Loucy (cell line): Measurements from ENCODE around the gene GTF2E1.

ENCODE experiments used
- H2AFZ ChIP-seq: fragments of 200-600 bp; sonication (generic); 2 replicates; pipeline ENCODE4 v1.6.0; 2016; ENCODE audit warnings: antibody characterized with exemption, mild to moderate bottlenecking, low read length, moderate library complexity
- H3F3A ChIP-seq: fragments of 200-600 bp; 2 replicates; pipeline ENCODE4 v1.6.0; 2016; ENCODE audit warnings: antibody characterized with exemption, low read depth, mild to moderate bottlenecking
- H3K27me3 ChIP-seq: fragments of 200-600 bp; sonication (generic); 2 replicates; pipeline ENCODE4 v1.6.1; 2014; ENCODE audit warnings: low read length, mild to moderate bottlenecking; ENCODE audit not compliant: insufficient read depth, poor library complexity, severe bottlenecking
- H3K36me3 ChIP-seq: fragments of 200-600 bp; sonication (generic); 2 replicates; pipeline ENCODE4 v1.6.1; 2016; ENCODE audit warnings: low read length; ENCODE audit not compliant: insufficient read depth
- H3K4me1 ChIP-seq: fragments of 200-600 bp; sonication (generic); 2 replicates; pipeline ENCODE4 v1.5.1; 2014; ENCODE audit warnings: low read length, mild to moderate bottlenecking; ENCODE audit not compliant: insufficient read depth, poor library complexity, severe bottlenecking
- H3K4me2 ChIP-seq: fragments of 200-600 bp; sonication (generic); 2 replicates; pipeline ENCODE4 v1.6.0; 2014; ENCODE audit warnings: antibody characterized with exemption, low read length, low read depth, mild to moderate bottlenecking; ENCODE audit not compliant: poor library complexity, severe bottlenecking
- H3K4me3 ChIP-seq: fragments of 200-600 bp; sonication (generic); 2 replicates; pipeline ENCODE4 v1.5.1; 2014; ENCODE audit warnings: low read length, mild to moderate bottlenecking, mixed read lengths; ENCODE audit not compliant: poor library complexity, severe bottlenecking
- H3K79me2 ChIP-seq: fragments of 200-600 bp; sonication (generic); 2 replicates; pipeline ENCODE4 v1.6.1; 2014; ENCODE audit warnings: low read length; ENCODE audit not compliant: insufficient read depth
- H3K9ac ChIP-seq: fragments of 200-600 bp; sonication (generic); 2 replicates; pipeline ENCODE4 v1.6.0; 2014; ENCODE audit warnings: mild to moderate bottlenecking, low read depth, low read length, moderate library complexity; ENCODE audit not compliant: poor library complexity, severe bottlenecking
- H3K9me2 ChIP-seq: fragments of 200-600 bp; sonication (generic); replicated peaks from 2 replicates; pipeline ENCODE4 v1.6.1; 2016; ENCODE audit warnings: low read depth, low read length, mixed read lengths
- H3K9me3 ChIP-seq: fragments of 200-600 bp; sonication (generic); 2 replicates; pipeline ENCODE4 v1.6.1; 2014; ENCODE audit warnings: mild to moderate bottlenecking, antibody characterized with exemption, low read length, low read depth; ENCODE audit not compliant: insufficient read depth
- H4K20me1 ChIP-seq: fragments of 200-600 bp; sonication (generic); 2 replicates; pipeline ENCODE4 v1.6.0; 2014; ENCODE audit warnings: antibody characterized with exemption, low read length, mild to moderate bottlenecking; ENCODE audit not compliant: insufficient read depth, poor library complexity, severe bottlenecking
- EZH2phosphoT487 ChIP-seq: fragments of 200-600 bp; IDR thresholded peaks from 2 replicates; pipeline ENCODE4 v1.6.1; 2018; ENCODE audit warnings: antibody characterized with exemption, mild to moderate bottlenecking, moderate library complexity, borderline replicate concordance
- TF ChIP-seq, protein P1 (sequence below): fragments of 200-600 bp; sonication (generic); conservative IDR thresholded peaks from 2 replicates; pipeline ENCODE4 v1.5.1; 2014; ENCODE audit warnings: mild to moderate bottlenecking, antibody characterized with exemption, low read length

The GTF2E1 gene

DNA sequence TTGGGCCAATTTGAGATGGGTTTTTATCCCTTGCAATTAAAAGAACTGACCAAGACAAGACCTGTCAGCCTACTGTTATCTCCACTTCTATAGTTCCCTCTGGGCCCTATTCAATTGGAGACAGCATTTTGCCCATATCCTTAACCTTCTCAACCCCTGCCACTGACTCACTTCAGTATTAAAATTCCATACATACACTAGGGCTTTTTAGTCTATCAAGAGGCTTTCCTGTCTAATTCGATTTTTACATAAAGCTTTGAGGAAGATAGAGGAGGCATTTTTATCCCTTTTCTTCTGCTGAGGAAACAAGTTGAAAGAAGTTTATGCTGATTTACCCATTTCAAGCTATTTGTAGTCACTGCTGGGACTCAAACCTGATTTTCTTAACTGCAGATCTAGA, 51.1 kb downstream of the GTF2E1 start:
- Histone ChIP-seq H3K4me3 (no peak overlapping the region), H3K9me3 (no peaks in the 10 kb centered on the region), H3K27me3 (no peaks in the 10 kb centered on the region), H3F3A (no peaks in the 10 kb centered on the region), H3K4me2 (no peak overlapping the region), H3K9me2 (no peaks in the 10 kb centered on the region), H3K79me2 (no peaks in the 10 kb centered on the region), H3K4me1 (no peaks in the 10 kb centered on the region), H4K20me1 (no peaks in the 10 kb centered on the region), H3K9ac (no peak overlapping the region), H3K36me3 (no peaks in the 10 kb centered on the region), H2AFZ (no peak overlapping the region)
- TF ChIP-seq EZH2phosphoT487 = no peak
- TF ChIP-seq, protein P1, sequence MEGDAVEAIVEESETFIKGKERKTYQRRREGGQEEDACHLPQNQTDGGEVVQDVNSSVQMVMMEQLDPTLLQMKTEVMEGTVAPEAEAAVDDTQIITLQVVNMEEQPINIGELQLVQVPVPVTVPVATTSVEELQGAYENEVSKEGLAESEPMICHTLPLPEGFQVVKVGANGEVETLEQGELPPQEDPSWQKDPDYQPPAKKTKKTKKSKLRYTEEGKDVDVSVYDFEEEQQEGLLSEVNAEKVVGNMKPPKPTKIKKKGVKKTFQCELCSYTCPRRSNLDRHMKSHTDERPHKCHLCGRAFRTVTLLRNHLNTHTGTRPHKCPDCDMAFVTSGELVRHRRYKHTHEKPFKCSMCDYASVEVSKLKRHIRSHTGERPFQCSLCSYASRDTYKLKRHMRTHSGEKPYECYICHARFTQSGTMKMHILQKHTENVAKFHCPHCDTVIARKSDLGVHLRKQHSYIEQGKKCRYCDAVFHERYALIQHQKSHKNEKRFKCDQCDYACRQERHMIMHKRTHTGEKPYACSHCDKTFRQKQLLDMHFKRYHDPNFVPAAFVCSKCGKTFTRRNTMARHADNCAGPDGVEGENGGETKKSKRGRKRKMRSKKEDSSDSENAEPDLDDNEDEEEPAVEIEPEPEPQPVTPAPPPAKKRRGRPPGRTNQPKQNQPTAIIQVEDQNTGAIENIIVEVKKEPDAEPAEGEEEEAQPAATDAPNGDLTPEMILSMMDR = no peak

DNA sequence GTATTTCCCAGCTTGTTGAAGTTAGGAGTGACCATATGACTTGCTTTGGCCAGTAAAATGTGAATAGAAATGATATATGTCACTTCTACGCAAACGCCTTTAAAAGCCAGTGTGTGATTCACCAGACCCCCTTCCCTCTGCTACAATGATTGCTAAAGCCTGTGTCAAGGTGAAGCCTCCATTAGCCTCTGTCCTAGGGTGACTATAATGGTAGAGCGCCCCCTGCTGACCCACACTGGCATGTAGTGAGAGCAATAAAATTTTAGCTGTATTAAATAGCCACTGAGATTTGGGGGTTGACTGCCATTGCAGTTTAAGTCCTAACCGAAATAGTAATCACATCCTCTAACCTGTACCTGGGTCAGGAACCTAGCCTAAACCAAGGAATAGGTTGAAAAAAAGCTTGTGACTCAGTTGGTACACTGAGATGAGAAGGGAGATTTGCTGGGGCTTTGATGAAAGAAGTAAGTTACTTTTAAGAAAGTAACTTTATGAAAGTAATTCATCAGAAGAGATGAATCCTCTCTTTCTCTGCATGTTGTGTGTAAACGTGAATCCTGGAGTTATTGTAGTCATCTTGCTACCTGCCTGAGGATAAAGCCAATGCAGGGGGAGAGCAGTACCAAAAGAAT, 52.6 kb downstream of the GTF2E1 start:
- Histone ChIP-seq H3K27me3 (no peaks in the 10 kb centered on the region), H3K79me2 (no peaks in the 10 kb centered on the region), H3F3A (no peaks in the 10 kb centered on the region), H3K4me2 (no peak overlapping the region), H3K9ac (no peak overlapping the region), H4K20me1 (no peaks in the 10 kb centered on the region), H3K4me3 (no peak overlapping the region), H2AFZ (peak overlapping the region; percentile 47; the same call in 1 of the 2 replicates), H3K36me3 (no peaks in the 10 kb centered on the region), H3K9me3 (no peaks in the 10 kb centered on the region), H3K9me2 (no peaks in the 10 kb centered on the region), H3K4me1 (no peaks in the 10 kb centered on the region)
- TF ChIP-seq, protein P1 = peak; percentile 98
- no peak for TF ChIP-seq EZH2phosphoT487

DNA sequence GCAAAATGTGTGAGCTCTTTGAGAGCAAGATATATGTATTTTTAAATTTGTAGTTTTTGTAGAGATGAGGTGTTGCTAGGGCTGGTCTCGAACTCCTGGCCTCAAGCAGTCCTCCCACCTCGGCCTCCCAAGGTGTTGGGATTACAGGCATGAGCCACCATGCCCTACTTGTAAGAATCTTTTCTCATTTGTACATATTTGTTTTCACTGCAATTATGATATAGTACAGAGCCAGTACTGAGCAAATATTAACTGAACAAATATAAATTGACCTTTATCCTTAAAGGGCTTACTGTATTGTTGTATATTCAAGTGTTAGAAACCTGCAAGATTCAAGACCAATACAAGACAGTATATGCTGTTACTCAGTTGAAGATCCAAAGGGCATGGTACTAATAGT, 53.4 kb downstream of the GTF2E1 start:
- Histone ChIP-seq H4K20me1 (no peaks in the 10 kb centered on the region), H3K27me3 (no peaks in the 10 kb centered on the region), H2AFZ (no peak overlapping the region), H3K36me3 (no peaks in the 10 kb centered on the region), H3K4me1 (no peaks in the 10 kb centered on the region), H3K9me2 (no peaks in the 10 kb centered on the region), H3K9me3 (no peaks in the 10 kb centered on the region), H3K79me2 (no peaks in the 10 kb centered on the region), H3K4me2 (no peak overlapping the region), H3F3A (no peaks in the 10 kb centered on the region), H3K4me3 (no peak overlapping the region), H3K9ac (no peak overlapping the region)
- TF ChIP-seq, protein P1 = no peak
- no peak for TF ChIP-seq EZH2phosphoT487
